Measurements from ENCODE around the gene TPSG1. TPM values are rescaled to one million over a fixed set of nuclear protein-coding genes. Genes with fewer than 3 reads are reported as not detected.

The TPSG1 gene
- total RNA-seq, 1 experiment from 2014 or later = not detected

DNA sequence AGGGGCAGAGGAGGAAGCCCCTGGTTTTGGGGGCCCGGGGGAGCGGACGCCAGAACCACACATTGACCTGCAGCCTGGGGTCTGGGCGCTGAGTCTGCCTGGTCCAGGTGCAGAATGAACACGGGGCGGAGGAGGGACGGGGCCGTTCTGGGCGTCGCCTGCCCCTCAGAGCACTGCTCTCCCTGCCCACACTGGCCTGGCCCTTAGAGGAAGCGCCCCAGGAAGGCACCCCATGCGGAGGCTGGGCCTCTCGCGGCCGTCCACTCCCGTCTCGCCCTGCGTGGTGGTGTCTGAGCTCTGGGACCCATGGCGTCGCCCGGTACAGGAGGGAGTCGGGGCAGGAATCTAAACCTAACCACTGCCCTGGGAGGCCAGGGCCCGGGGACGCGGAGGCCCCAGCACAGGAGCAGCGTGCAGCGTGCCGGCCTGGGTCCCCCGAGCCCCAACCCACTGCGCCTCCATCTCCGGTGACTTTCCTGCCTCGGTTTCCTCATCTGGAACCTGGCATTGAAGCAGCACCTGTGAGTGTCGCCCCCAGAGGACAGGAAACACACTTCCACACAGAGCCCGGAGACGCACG, 35.1 kb upstream of the TPSG1 start:
- TF ChIP-seq IRF2 (CRISPR knock-in tag; IDR thresholded peaks at IDR 0.05; ENCODE audit: borderline replicate concordance, low read depth) (no peak), JAZF1 (CRISPR knock-in tag; IDR thresholded peaks at IDR 0.05) (no peak), JUN (CRISPR knock-in tag; IDR thresholded peaks at IDR 0.05) (no peak), ELF4 (CRISPR knock-in tag; IDR thresholded peaks at IDR 0.05; ENCODE audit: low read depth) (no peak), ZBTB21 (CRISPR knock-in tag; IDR thresholded peaks at IDR 0.05; ENCODE audit: borderline replicate concordance) (no peak), SMAD4 (CRISPR knock-in tag; IDR thresholded peaks at IDR 0.05) (no peak), EMX1 (CRISPR knock-in tag; IDR thresholded peaks at IDR 0.05) (no peak), ZNF317 (CRISPR knock-in tag; IDR thresholded peaks at IDR 0.05; ENCODE audit: borderline replicate concordance, low read depth) (no peak)
- TF ChIP-seq, protein P1, sequence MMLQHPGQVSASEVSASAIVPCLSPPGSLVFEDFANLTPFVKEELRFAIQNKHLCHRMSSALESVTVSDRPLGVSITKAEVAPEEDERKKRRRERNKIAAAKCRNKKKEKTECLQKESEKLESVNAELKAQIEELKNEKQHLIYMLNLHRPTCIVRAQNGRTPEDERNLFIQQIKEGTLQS (CRISPR knock-in tag; conservative IDR thresholded peaks at IDR 0.05) = no peak
- TF ChIP-seq, protein P2, sequence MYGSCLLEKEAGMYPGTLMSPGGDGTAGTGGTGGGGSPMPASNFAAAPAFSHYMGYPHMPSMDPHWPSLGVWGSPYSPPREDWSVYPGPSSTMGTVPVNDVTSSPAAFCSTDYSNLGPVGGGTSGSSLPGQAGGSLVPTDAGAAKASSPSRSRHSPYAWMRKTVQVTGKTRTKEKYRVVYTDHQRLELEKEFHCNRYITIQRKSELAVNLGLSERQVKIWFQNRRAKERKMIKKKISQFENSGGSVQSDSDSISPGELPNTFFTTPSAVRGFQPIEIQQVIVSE (CRISPR knock-in tag; IDR thresholded peaks at IDR 0.05; ENCODE audit: borderline replicate concordance) = no peak
- TF ChIP-seq, protein P3, sequence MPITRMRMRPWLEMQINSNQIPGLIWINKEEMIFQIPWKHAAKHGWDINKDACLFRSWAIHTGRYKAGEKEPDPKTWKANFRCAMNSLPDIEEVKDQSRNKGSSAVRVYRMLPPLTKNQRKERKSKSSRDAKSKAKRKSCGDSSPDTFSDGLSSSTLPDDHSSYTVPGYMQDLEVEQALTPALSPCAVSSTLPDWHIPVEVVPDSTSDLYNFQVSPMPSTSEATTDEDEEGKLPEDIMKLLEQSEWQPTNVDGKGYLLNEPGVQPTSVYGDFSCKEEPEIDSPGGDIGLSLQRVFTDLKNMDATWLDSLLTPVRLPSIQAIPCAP (CRISPR knock-in tag; IDR thresholded peaks at IDR 0.05) = no peak
- TF ChIP-seq, protein P4, sequence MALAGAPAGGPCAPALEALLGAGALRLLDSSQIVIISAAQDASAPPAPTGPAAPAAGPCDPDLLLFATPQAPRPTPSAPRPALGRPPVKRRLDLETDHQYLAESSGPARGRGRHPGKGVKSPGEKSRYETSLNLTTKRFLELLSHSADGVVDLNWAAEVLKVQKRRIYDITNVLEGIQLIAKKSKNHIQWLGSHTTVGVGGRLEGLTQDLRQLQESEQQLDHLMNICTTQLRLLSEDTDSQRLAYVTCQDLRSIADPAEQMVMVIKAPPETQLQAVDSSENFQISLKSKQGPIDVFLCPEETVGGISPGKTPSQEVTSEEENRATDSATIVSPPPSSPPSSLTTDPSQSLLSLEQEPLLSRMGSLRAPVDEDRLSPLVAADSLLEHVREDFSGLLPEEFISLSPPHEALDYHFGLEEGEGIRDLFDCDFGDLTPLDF (CRISPR knock-in tag; IDR thresholded peaks at IDR 0.05) = no peak
- H3K9me3 Mint-ChIP-seq = peaks cover 11% of the 10 kb centered on the region
- H3K36me3 Mint-ChIP-seq = peaks cover 9% of the 10 kb centered on the region; the same call in 1 of the 2 replicates
- H3K27me3 Mint-ChIP-seq (ENCODE audit: low read depth) = peaks cover 28% of the 10 kb centered on the region
- no peak overlapping the region for H3K27ac Mint-ChIP-seq
- no peak for DNase-seq (ENCODE audit: low spot score)
- H3K4me1 Mint-ChIP-seq = peaks cover 5% of the 10 kb centered on the region
- H3K4me3 Mint-ChIP-seq = no peak overlapping the region
- POLR2A ChIA-PET = no interaction called here
- CTCF ChIA-PET = interaction anchor here (1.4 kb wide), 1 partner anchor 186 kb away, joined by 3 read pairs; no protein-coding TSS in a partner anchor
- no peak for ATAC-seq

DNA sequence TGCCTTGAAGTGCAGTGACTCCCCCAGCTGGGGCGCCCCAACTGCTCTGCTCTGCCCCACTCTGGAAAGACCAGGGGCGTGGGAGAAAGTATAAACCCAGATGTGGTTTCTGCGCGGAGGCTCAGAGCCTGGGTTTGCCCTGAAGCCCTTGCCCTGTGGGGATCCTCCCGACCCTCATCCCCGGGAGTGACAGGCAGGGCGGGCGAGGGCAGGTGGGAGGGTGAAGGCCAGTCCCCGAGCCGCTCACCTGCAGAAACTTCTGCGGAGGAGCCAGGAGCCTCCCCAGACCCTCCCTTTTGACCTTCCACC, 34.6 kb upstream of the TPSG1 start:
- no peak overlapping the region for H3K27ac Mint-ChIP-seq
- peaks cover 7% of the 10 kb centered on the region for H3K9me3 Mint-ChIP-seq
- no peak overlapping the region for H3K4me3 Mint-ChIP-seq
- H3K27me3 Mint-ChIP-seq (ENCODE audit: low read depth) = peaks cover 28% of the 10 kb centered on the region
- H3K4me1 Mint-ChIP-seq = peaks cover 5% of the 10 kb centered on the region
- CTCF ChIA-PET = no interaction called here
- POLR2A ChIA-PET = no interaction called here
- DNase-seq (ENCODE audit: low spot score) = no peak
- no peak for ATAC-seq
- H3K36me3 Mint-ChIP-seq = peaks cover 6% of the 10 kb centered on the region; the same call in 1 of the 2 replicates
- TF ChIP-seq ZNF138 (CRISPR knock-in tag; conservative IDR thresholded peaks at IDR 0.05) (no peak), NFE2L1 (CRISPR knock-in tag; IDR thresholded peaks at IDR 0.05) (no peak), CREB1 (CRISPR knock-in tag; IDR thresholded peaks at IDR 0.05) (no peak), PRRX2 (CRISPR knock-in tag; IDR thresholded peaks at IDR 0.05) (no peak)
- TF ChIP-seq, protein P5, sequence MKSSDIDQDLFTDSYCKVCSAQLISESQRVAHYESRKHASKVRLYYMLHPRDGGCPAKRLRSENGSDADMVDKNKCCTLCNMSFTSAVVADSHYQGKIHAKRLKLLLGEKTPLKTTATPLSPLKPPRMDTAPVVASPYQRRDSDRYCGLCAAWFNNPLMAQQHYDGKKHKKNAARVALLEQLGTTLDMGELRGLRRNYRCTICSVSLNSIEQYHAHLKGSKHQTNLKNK (CRISPR knock-in tag; IDR thresholded peaks at IDR 0.05) = no peak
- TF ChIP-seq, protein P6, sequence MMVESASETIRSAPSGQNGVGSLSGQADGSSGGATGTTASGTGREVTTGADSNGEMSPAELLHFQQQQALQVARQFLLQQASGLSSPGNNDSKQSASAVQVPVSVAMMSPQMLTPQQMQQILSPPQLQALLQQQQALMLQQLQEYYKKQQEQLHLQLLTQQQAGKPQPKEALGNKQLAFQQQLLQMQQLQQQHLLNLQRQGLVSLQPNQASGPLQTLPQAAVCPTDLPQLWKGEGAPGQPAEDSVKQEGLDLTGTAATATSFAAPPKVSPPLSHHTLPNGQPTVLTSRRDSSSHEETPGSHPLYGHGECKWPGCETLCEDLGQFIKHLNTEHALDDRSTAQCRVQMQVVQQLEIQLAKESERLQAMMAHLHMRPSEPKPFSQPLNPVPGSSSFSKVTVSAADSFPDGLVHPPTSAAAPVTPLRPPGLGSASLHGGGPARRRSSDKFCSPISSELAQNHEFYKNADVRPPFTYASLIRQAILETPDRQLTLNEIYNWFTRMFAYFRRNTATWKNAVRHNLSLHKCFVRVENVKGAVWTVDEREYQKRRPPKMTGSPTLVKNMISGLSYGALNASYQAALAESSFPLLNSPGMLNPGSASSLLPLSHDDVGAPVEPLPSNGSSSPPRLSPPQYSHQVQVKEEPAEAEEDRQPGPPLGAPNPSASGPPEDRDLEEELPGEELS (CRISPR knock-in tag; IDR thresholded peaks at IDR 0.05) = no peak
- TF ChIP-seq, protein P7, sequence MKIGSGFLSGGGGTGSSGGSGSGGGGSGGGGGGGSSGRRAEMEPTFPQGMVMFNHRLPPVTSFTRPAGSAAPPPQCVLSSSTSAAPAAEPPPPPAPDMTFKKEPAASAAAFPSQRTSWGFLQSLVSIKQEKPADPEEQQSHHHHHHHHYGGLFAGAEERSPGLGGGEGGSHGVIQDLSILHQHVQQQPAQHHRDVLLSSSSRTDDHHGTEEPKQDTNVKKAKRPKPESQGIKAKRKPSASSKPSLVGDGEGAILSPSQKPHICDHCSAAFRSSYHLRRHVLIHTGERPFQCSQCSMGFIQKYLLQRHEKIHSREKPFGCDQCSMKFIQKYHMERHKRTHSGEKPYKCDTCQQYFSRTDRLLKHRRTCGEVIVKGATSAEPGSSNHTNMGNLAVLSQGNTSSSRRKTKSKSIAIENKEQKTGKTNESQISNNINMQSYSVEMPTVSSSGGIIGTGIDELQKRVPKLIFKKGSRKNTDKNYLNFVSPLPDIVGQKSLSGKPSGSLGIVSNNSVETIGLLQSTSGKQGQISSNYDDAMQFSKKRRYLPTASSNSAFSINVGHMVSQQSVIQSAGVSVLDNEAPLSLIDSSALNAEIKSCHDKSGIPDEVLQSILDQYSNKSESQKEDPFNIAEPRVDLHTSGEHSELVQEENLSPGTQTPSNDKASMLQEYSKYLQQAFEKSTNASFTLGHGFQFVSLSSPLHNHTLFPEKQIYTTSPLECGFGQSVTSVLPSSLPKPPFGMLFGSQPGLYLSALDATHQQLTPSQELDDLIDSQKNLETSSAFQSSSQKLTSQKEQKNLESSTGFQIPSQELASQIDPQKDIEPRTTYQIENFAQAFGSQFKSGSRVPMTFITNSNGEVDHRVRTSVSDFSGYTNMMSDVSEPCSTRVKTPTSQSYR (CRISPR knock-in tag; IDR thresholded peaks at IDR 0.05) = no peak
- TF ChIP-seq, protein P8, sequence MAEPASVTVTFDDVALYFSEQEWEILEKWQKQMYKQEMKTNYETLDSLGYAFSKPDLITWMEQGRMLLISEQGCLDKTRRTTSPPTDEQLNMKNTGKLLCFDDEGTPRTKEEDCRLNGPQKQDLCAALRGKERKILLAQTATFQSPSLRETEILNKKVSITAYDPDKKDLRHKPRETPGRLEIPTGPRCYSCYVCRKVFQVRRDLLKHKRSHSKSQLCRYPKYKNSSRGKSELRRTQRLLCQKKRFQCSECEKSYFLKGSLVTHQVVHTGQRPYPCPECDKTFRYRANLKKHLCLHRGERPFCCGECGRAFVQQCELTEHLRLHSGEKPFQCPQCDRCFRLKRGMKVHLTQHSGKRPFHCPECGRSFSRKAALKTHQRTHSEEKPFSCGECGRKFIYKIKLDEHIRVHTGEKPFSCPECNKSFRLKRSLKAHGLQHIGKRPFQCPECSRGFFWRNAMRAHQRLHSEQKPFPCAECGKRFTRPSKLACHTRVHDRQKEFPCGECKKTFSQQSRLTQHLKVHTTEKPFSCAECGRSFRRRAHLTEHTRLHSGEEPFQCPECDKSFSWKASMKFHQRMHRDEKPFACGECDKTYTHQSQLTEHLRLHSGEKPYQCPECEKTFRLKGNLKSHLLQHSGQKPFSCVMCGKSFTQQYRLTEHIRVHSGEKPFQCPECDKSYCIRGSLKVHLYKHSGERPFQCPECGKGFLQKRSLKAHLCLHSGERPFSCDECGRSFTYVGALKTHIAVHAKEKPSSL (CRISPR knock-in tag; conservative IDR thresholded peaks at IDR 0.05) = no peak
- TF ChIP-seq, protein P9, sequence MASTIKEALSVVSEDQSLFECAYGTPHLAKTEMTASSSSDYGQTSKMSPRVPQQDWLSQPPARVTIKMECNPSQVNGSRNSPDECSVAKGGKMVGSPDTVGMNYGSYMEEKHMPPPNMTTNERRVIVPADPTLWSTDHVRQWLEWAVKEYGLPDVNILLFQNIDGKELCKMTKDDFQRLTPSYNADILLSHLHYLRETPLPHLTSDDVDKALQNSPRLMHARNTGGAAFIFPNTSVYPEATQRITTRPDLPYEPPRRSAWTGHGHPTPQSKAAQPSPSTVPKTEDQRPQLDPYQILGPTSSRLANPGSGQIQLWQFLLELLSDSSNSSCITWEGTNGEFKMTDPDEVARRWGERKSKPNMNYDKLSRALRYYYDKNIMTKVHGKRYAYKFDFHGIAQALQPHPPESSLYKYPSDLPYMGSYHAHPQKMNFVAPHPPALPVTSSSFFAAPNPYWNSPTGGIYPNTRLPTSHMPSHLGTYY (CRISPR knock-in tag; IDR thresholded peaks at IDR 0.05) = no peak
